CD8-positive, alpha-beta memory T cell (primary cell): Measurements from ENCODE around the gene KLHL3. TPM values are rescaled to one million over a fixed set of nuclear protein-coding genes. Genes with fewer than 3 reads are reported as not detected.
"Not testable (repeated sequence)": the region's sequence is repeated elsewhere in the genome, so short reads cannot be mapped to it uniquely, and the experiment has no call there.

Experiments used
- CTCF ChIA-PET: fragments of 350-600 bp; sonication (Branson Sonifier 250); formaldehyde crosslinking; loops from one replicate; lab custom pipeline; 2021; ENCODE audit warnings: antibody characterized with exemption; lab: Charles Lee
- POLR2A ChIA-PET: fragments of 350-600 bp; sonication (Branson Sonifier 250); formaldehyde crosslinking; loops from one replicate; lab custom pipeline; 2021; ENCODE audit warnings: antibody characterized with exemption; lab: Charles Lee
- DNase-seq, 5 donors: peaks; one replicate each; pipeline versions ENCODE4 v3.0.0 to v3.0.0-alpha.2; 2020 to 2022; ENCODE audit warnings: mixed read lengths in 1 of 5
- H3K27ac ChIP-seq: one replicate; pipeline ENCODE4 v1.7.0; 2013; ENCODE audit warnings: low read depth, mild to moderate bottlenecking, low read length, moderate library complexity
- H3K27me3 ChIP-seq: 2 replicates; pipeline ENCODE4 v1.7.0; 2013; ENCODE audit warnings: low read length, mild to moderate bottlenecking; ENCODE audit not compliant: insufficient read depth, poor library complexity, severe bottlenecking
- H3K36me3 ChIP-seq: 2 replicates; pipeline ENCODE4 v1.7.0; 2013; ENCODE audit warnings: mild to moderate bottlenecking, low read length, moderate library complexity; ENCODE audit not compliant: insufficient read depth
- H3K4me1 ChIP-seq: 2 replicates; pipeline ENCODE4 v1.7.0; 2013; ENCODE audit warnings: mild to moderate bottlenecking, low read length, moderate library complexity; ENCODE audit not compliant: insufficient read depth
- H3K4me3 ChIP-seq: 2 replicates; pipeline ENCODE4 v1.7.0; 2013; ENCODE audit warnings: mild to moderate bottlenecking, low read length
- H3K9me3 ChIP-seq: 2 replicates; pipeline ENCODE4 v1.7.0; 2013; ENCODE audit warnings: mild to moderate bottlenecking, low read length
- H3K27ac Mint-ChIP-seq, 8 donors: one replicate each; pipeline ENCODE4 v1.8.0; 2020 to 2021; ENCODE audit warnings: mixed read lengths in 8 of 8, mild to moderate bottlenecking in 6 of 8, inconsistent platforms in 3 of 8, moderate library complexity in 3 of 8
- H3K27me3 Mint-ChIP-seq, 2 donors: one replicate each; pipeline ENCODE4 v1.8.0; 2020 to 2021; ENCODE audit warnings: mixed read lengths in 2 of 2, mild to moderate bottlenecking in 1 of 2, moderate library complexity in 1 of 2
- H3K36me3 Mint-ChIP-seq, 3 donors: one replicate each; pipeline ENCODE4 v1.8.0; 2020 to 2021; ENCODE audit warnings: mixed read lengths in 3 of 3, inconsistent platforms in 1 of 3, mild to moderate bottlenecking in 1 of 3
- H3K4me1 Mint-ChIP-seq, 3 donors: one replicate each; pipeline ENCODE4 v1.8.0; 2020 to 2021; ENCODE audit warnings: mixed read lengths in 3 of 3, inconsistent platforms in 1 of 3, mild to moderate bottlenecking in 1 of 3
- H3K4me3 Mint-ChIP-seq, 7 donors: one replicate each; pipeline ENCODE4 v1.8.0; 2020 to 2021; ENCODE audit warnings: mixed read lengths in 7 of 7, mild to moderate bottlenecking in 6 of 7, moderate library complexity in 4 of 7, inconsistent platforms in 2 of 7
- H3K9me3 Mint-ChIP-seq, 5 donors: one replicate each; pipeline ENCODE4 v1.8.0; 2020 to 2022; ENCODE audit warnings: mixed read lengths in 5 of 5, mild to moderate bottlenecking in 3 of 5, moderate library complexity in 2 of 5, inconsistent platforms in 1 of 5
- polyA plus RNA-seq: library from polyadenylated mRNA; unstranded; fragments of 300-500 nt; fragmentation: Illumina TruSeq; gene quantifications from one replicate; pipeline ENCODE4 v1.2.3, GENCODE V29; 2021
- total RNA-seq, 2 experiments: library from RNA; stranded (reverse); gene quantifications; one replicate each; pipeline ENCODE4 v1.2.3, GENCODE V29; 2021

Gene KLHL3, protein sequence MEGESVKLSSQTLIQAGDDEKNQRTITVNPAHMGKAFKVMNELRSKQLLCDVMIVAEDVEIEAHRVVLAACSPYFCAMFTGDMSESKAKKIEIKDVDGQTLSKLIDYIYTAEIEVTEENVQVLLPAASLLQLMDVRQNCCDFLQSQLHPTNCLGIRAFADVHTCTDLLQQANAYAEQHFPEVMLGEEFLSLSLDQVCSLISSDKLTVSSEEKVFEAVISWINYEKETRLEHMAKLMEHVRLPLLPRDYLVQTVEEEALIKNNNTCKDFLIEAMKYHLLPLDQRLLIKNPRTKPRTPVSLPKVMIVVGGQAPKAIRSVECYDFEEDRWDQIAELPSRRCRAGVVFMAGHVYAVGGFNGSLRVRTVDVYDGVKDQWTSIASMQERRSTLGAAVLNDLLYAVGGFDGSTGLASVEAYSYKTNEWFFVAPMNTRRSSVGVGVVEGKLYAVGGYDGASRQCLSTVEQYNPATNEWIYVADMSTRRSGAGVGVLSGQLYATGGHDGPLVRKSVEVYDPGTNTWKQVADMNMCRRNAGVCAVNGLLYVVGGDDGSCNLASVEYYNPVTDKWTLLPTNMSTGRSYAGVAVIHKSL
- total RNA-seq = 1 to 10 TPM; 2.7 to 3.3 TPM
- polyA plus RNA-seq = 3.4 TPM

DNA sequence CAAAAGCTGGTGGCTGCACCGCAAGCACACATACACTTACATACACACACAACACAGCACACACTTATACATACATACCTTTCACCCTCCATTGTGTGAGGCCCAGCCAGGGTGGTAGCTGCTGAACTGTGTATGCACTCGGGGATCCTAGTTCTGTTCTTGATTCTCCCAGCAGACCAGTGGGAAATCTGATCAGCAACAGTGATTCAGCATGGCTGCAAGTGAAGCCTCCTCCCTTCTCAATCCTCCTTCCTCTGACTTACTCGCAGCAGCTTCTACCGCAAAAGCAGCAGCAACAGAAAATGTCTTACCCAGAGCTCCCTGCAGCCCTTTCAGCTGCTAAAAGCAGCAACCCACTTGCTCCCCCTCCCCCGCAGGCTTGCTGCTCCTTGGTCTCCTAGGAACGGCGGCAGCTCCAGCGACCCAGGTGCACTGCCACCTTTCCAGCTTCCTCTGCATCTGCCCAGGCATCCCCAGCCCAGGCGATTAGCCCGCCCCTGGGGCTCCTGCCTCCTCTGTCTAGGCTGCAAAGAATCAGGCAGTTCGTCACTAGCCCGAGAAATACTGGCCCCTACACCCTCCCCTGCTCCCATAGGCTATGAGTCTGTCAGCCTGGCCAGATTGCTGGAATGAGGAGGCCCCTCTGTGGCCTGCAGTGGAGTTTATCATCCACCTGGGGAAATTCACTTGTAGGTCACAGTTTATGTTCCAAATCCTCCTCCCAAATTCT lies at the start of gene KLHL3:
KLHL3 (minus strand) TSS at position 535 of the 730 bp plus-strand sequence; CDS start at position 92, 443 bp downstream.
- Mint-ChIP-seq H3K36me3 (peaks cover 1 to 4% (median 2%) of the 10 kb centered on the region in 3 donors), H3K4me1 (peaks cover 0 to 16% (median 3%) of the 10 kb centered on the region in 3 donors), H3K4me3 (no peak within 1 kb of the TSS), H3K9me3 (no peaks in the 10 kb centered on the region), H3K27me3 (no peaks in the 10 kb centered on the region), H3K27ac (no peak within 1 kb of the TSS)
- POLR2A ChIA-PET = interaction anchor here (1.1 to 3.4 kb wide), 3 partner anchors 11 to 18 kb away, joined by 4 to 23 read pairs (median 4); partner anchors contain the start of gene HNRNPA0
- H3K9me3 ChIP-seq = no peaks in the 10 kb centered on the region
- H3K36me3 ChIP-seq = no peaks in the 10 kb centered on the region
- CTCF ChIA-PET = interaction anchor here (1.0 to 3.0 kb wide), 8 partner anchors 16 to 104 kb away, joined by 3 to 39 read pairs (median 4); partner anchors contain the start of gene HNRNPA0
- peak within 1 kb of the TSS; percentile 74 for H3K4me3 ChIP-seq
- DNase-seq = peak in 4 of 5 donors; percentile 2 to 52 (median 32)
- no peaks in the 10 kb centered on the region for H3K27me3 ChIP-seq
- peaks cover 58% of the 10 kb centered on the region for H3K4me1 ChIP-seq
- no peak within 1 kb of the TSS for H3K27ac ChIP-seq

DNA sequence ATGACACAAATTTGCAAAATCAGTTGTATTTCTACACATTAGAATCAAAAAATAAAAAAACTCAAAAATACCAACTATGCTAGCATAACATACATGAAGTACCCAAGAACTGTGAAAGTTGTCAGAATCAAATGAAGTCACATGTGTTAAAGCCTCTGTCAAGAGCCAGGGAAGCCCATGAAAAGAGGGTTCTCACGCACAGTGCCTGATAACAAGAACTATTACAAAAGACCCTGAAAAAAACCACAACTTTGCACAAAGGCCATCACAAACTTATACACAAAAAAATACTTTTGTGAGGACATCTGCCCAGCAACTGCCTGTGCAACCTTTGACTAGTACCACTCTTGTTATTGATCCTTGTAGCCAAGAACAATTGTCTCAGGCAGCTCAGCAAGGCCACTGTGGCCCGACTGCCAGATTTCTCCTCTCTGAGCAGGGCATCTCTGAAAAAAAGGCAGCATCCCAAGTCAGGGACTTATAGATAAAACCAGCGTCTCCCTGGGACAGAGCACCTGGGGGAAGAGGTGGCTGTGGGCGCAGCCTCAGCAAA lies 47.2 kb upstream of the KLHL3 start:
- H3K36me3 ChIP-seq = no peaks in the 10 kb centered on the region
- no peak overlapping the region for H3K27ac ChIP-seq
- peaks cover 0 to 2% (median 0%) of the 10 kb centered on the region in 5 donors for H3K9me3 Mint-ChIP-seq
- H3K9me3 ChIP-seq = no peaks in the 10 kb centered on the region
- H3K36me3 Mint-ChIP-seq = peaks cover 0 to 1% (median under 1%) of the 10 kb centered on the region in 3 donors
- DNase-seq = no peak
- no peaks in the 10 kb centered on the region for H3K27me3 ChIP-seq
- peaks cover 6 to 8% of the 10 kb centered on the region in 2 donors for H3K27me3 Mint-ChIP-seq
- H3K27ac Mint-ChIP-seq = no peak overlapping the region
- H3K4me1 ChIP-seq = no peaks in the 10 kb centered on the region
- POLR2A ChIA-PET = no interaction called here
- H3K4me3 ChIP-seq = no peak overlapping the region
- no peak overlapping the region for H3K4me3 Mint-ChIP-seq
- CTCF ChIA-PET = interaction anchor here (0.6 kb wide), 1 partner anchor 350 kb away, joined by 3 read pairs; no protein-coding TSS in a partner anchor
- H3K4me1 Mint-ChIP-seq = no peaks in the 10 kb centered on the region

DNA sequence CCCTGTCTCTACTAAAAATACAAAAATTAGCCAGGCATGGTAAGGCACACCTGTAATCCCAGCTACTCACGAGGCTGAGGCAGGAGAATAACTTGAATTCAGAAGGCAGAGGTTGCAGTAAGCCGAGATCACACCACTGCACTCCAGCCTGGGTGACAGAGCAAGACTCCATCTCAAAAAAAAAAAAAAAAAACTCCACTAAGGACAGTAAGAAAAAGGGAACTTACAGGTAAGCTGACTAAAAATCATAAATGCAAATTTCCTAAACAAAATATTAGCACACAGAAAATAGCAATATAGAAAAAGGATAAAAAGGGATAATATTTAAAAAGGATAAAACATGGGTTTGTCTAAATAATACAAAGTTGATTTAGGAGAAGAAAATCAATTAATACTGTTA lies 46.2 kb upstream of the KLHL3 start:
- Histone ChIP-seq H3K36me3 (no peaks in the 10 kb centered on the region), H3K4me1 (no peaks in the 10 kb centered on the region), H3K27ac (no peak overlapping the region), H3K9me3 (no peaks in the 10 kb centered on the region), H3K4me3 (no peak overlapping the region), H3K27me3 (no peaks in the 10 kb centered on the region)
- Mint-ChIP-seq H3K27me3 (peaks cover 6 to 9% of the 10 kb centered on the region in 2 donors), H3K4me1 (no peaks in the 10 kb centered on the region), H3K27ac (peak overlapping the region in 1 of 8 donors; percentile 28), H3K9me3 (peaks cover 0 to 2% (median 0%) of the 10 kb centered on the region in 5 donors), H3K36me3 (peaks cover 0 to 1% (median 0%) of the 10 kb centered on the region in 3 donors), H3K4me3 (no peak overlapping the region)
- no peak for DNase-seq
- ChIA-PET POLR2A (no interaction called here), CTCF (no interaction called here)

DNA sequence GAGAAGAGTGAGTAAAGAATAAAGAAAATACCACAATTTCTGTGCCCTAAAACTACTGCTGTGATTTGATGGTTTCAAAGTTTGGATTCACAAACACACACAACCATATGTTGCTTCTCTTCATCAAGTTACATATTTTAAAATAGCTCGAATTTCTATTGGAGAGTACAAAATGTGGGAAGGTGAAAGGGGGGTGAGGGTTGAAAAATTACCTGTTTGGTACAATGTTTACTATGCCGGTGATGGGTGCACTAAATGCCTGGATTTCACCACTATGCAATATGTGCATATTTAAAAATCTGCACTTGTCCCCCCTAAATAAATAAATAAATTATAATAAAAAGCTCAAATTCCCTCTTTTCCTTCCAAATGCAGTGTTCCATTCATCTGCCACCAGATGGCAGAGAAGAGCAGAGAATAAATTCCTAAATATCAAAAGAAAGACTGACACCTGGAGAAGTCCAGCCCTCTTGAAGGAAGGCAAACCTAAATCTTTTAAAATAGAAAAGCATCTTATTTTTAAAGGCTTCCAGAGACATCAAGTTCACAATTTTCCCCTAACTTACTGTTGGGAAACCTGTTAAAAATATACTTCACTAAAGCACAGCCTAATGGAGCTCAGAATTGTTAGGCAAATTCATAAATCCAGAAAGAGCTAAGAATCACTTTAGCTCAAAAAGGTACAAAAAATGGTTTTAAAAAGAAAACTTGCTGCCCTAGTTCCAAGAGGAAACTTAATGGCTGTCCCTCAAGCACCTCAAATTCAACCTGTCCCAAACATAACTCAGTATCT lies 43.1 kb upstream of the KLHL3 start:
- POLR2A ChIA-PET = interaction anchor here (0.6 kb wide), 2 partner anchors 14 to 23 kb away, joined by 3 to 5 read pairs; no protein-coding TSS in a partner anchor
- DNase-seq = peak in 1 of 5 donors; percentile 3
- CTCF ChIA-PET = interaction anchor here (0.7 to 3.1 kb wide), 16 partner anchors 9 to 388 kb away, joined by 3 to 23 read pairs (median 3); no protein-coding TSS in a partner anchor
- no peaks in the 10 kb centered on the region for H3K27me3 ChIP-seq
- Mint-ChIP-seq H3K36me3 (peaks cover 0 to 1% (median under 1%) of the 10 kb centered on the region in 3 donors), H3K9me3 (no peaks in the 10 kb centered on the region), H3K4me1 (no peaks in the 10 kb centered on the region), H3K27ac (no peak overlapping the region), H3K27me3 (peaks cover under 1 to 3% of the 10 kb centered on the region in 2 donors), H3K4me3 (no peak overlapping the region)
- no peaks in the 10 kb centered on the region for H3K36me3 ChIP-seq
- H3K4me3 ChIP-seq = no peak overlapping the region
- no peaks in the 10 kb centered on the region for H3K4me1 ChIP-seq
- H3K27ac ChIP-seq = no peak overlapping the region
- H3K9me3 ChIP-seq = no peaks in the 10 kb centered on the region

DNA sequence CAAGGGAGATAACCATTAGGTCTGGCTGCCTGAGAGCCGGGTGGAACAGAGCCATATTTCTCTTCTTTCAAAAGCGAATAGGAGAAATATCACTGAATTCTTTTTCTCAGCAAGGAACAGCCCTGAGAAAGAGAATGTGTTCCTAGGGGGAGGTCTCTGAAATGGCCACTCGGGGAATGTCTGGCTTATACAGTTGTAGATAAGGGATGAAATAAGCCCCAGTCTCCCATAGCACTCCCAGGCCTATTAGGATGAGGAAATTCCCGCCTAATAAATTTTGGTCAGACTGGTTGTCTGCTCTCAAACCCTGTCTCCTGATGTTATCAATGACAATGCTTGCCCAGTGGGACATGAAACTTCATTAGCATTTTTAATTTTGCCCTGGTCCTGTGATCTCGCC lies 32.0 kb upstream of the KLHL3 start:
- H3K4me3 Mint-ChIP-seq, H3K27ac ChIP-seq, CTCF ChIA-PET, H3K27ac Mint-ChIP-seq, H3K9me3 ChIP-seq, H3K36me3 ChIP-seq, H3K4me3 ChIP-seq, DNase-seq, H3K4me1 Mint-ChIP-seq, H3K27me3 ChIP-seq, H3K4me1 ChIP-seq, POLR2A ChIA-PET: not testable (repeated sequence)
- peaks cover 3 to 40% (median 10%) of the 10 kb centered on the region in 3 donors for H3K36me3 Mint-ChIP-seq
- peaks cover 9 to 33% (median 28%) of the 10 kb centered on the region in 5 donors for H3K9me3 Mint-ChIP-seq
- H3K27me3 Mint-ChIP-seq = peaks cover 7 to 12% of the 10 kb centered on the region in 2 donors

DNA sequence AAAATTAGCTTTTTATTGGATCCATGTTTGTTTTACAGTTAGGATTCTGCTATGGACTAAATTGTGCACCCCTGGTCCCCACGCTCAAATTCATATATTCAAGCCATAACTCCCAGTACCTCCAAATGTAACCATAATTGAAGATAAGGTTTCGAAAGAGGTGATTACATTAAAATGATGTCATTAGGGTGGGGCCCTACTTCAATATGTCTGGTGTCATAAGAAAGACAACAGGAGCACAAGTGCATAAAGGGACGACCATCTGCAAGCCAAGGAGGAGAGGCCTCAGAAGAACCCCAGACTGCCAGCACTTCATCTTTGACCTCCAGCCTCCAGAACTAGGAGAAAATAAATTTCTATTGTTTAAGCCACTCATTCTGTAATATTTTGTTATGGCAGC lies 25.7 kb upstream of the KLHL3 start:
- Mint-ChIP-seq H3K4me3 (no peak overlapping the region), H3K4me1 (no peaks in the 10 kb centered on the region), H3K27ac (no peak overlapping the region), H3K27me3 (peaks cover 12 to 19% of the 10 kb centered on the region in 2 donors), H3K9me3 (peaks cover 0 to 6% (median 3%) of the 10 kb centered on the region in 5 donors), H3K36me3 (peaks cover 0 to 7% (median 2%) of the 10 kb centered on the region in 3 donors)
- Histone ChIP-seq H3K9me3 (no peaks in the 10 kb centered on the region), H3K4me1 (no peaks in the 10 kb centered on the region), H3K36me3 (no peaks in the 10 kb centered on the region), H3K27me3 (no peaks in the 10 kb centered on the region), H3K27ac (no peak overlapping the region), H3K4me3 (no peak overlapping the region)
- POLR2A ChIA-PET = no interaction called here
- no peak for DNase-seq
- CTCF ChIA-PET = no interaction called here
